ENCODE data around the gene TMEM174.
"Not testable (repeated sequence)": the region's sequence is repeated elsewhere in the genome, so short reads cannot be mapped to it uniquely, and the experiment has no call there.

TMEM174 gene

DNA sequence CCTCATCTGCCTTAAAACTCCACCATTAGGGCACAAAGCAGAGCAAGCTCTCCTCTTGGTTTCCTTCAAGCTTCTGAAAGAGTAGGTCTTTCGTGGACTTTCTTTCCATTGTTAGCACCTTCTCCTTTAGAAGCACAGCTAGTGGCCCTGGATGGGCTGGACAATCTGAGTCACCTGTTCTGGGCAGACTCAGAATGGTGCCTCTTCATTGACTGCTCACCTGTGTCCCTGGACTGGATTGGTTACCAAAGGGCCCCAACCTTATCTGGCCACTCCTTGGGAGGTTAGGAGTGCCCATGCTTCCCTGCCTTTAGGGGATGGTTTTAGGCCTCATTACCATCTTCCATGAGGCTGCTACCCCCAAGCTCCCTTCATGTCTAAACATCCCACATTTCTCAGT is 23.2 kb downstream of the TMEM174 start:
- no peak for DNase-seq (ENCODE audit: low read depth)

DNA sequence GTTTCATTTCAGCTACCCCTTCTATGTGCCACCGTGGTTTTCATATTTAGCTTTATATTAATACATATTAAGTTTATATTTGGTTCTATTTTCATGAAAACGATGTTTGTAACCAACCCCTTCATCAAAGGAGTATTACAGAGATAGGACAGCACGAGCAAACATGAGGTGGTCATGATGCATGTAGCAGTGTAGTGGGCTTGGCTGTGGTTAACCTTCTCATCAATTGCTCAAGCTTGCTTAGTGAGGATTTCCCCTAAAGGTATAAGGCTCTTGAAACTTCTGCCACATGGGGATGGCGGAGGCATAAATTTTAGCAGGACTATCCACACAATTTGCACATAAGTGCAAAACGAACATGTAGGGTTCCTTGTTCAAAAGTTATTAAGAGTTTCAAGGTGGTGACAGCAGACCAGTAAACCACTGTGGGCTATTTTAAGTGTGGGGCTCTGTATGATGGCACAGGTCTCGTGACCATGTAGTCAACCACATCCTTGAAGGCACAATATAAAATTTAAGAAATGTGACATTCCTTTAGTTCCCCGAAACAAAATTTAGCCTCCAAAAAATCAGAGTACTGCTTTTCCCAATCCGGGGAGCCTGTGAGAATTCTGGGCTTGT is 24.8 kb downstream of the TMEM174 start:
- no peak for DNase-seq (ENCODE audit: low read depth)

GRCh38 chr5:73198833-73199592 is 26.0 kb downstream of the TMEM174 start:
- no peak for DNase-seq (ENCODE audit: low read depth)

DNA sequence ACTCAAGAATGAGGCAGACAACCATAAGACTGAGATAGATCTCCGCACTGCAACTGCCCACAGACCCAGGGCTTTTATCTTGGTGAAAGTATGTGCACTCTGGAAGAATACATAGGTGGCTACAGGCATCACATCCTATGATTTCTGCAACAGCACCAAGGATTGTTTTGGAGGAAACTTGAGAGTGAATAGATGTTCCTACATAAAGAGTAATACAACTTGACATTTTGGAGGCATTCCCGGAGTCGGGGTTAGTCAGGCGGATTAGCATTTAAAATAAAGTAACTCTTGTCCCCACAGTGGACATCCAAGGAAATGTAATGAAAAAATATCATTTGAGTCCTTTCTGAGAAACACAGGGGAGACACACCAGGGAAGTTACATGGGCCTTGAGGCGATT is 26.7 kb downstream of the TMEM174 start:
- no peak for DNase-seq (ENCODE audit: low read depth)

DNA sequence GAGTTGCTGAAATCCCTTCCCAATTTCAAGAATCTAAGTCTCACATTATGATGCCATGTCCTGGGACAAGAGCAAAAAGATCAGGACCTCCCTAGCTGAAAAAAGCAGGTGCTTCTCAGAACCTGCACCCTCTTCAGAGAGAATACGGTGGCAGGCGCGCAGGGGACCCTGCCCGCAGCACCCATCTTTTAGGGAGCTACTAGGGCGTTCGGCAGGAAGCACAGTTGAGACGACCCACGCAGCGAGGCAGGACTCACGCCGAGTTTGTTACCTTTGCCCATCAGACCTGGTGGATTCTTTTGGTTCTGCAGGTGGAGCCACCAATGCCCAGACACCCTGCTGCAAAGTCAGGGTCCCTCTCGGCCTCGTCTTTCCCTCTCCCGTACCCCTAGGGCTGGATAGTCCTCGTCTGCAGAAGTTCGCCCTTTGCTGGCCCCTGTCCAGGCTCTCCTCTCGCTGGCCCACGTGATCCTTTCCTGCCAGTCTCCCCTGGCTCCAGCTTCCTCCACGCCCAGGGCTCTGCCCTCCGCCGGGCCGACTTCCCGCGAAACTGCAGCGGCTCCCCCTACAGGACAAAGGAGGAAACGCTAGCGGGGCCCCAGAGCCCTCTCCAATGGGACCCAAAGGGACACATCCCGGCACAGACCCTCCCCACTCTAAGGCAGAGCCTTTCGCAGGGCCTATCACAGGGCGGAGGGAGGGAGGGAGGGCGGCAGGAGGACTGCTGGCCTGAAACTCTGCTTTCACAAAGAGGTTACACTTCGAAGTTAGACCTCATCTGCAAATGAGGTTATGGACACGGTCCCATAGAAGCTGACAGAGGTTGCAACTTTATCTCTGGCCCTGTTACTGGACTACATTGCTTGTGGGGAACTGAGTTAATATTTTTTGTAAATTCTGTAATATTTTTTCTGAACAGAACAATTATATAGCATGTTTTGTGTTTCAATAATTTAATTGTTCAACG is 28.8 kb downstream of the TMEM174 start:
- peak; percentile 49 for DNase-seq (ENCODE audit: low read depth)

- DNase-seq (ENCODE audit: low read depth), result no peak
Measured at GRCh38 chr5:73204332-73204731, 31.3 kb downstream of the TMEM174 start.

DNA sequence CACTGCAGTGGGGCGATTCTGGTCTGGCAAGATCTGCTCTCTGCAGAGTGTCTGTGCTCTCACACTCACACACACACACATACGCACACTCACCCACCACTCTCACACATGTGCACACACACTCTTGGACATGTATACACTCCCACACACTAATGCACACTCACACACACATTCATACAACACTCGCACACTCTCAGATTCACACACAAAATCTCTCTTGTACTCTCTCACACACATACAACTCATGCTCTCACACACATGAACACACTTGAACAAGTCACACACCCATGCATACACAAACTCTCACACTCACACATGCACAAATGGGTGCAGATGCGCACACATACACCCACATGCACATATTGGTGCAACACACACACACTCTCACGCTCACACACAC is 31.7 kb downstream of the TMEM174 start:
- no peak for DNase-seq (ENCODE audit: low read depth)

- no peak for DNase-seq (ENCODE audit: low read depth)
Measured at GRCh38 chr5:73205305-73205704, 32.3 kb downstream of the TMEM174 start.

DNA sequence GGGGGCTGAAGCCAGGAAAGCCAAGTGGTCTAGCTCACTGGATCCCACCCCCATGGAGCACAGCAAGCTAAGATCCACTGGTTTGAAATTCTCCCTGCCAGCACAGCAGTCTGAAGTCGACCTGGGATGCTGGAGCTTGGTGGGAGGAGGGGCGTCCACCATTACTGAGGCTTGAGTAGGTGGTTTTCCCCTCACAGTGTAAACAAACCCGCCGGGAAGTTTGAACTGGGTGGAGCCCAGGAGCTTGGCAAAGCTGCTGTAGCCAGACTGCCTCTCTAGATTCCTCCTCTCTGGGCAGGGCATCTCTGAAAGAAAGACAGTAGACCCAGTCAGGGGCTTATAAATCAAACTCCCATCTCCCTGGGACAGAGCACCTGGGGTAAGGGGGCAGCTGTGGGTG is 34.2 kb downstream of the TMEM174 start:
- not testable (repeated sequence) for DNase-seq (ENCODE audit: low read depth)

DNA sequence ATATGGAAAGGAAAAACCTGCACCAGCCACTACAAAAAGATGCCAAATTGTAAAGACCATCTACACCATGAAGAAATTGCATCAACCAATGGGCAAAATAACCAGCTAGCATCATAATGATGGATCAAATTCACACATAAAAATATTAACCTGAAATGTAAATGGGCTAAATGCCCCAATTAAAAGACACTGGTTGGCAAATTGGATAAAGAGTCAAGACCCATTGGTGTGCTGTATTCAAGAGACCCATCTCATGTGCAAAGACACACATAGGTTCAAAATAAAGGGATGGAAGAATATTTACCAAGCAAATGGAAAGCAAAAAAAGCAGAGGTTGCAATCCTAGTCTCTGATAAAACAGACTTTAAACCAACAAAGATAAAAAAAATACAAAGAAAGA is 36.1 kb downstream of the TMEM174 start:
- DNase-seq (ENCODE audit: low read depth), result not testable (repeated sequence)

GRCh38 chr5:73212693-73213092 is 39.7 kb downstream of the TMEM174 start:
- not testable (repeated sequence) for DNase-seq (ENCODE audit: low read depth)

- DNase-seq (ENCODE audit: low read depth), result no peak
Measured at GRCh38 chr5:73213566-73213998, 40.6 kb downstream of the TMEM174 start.

DNA sequence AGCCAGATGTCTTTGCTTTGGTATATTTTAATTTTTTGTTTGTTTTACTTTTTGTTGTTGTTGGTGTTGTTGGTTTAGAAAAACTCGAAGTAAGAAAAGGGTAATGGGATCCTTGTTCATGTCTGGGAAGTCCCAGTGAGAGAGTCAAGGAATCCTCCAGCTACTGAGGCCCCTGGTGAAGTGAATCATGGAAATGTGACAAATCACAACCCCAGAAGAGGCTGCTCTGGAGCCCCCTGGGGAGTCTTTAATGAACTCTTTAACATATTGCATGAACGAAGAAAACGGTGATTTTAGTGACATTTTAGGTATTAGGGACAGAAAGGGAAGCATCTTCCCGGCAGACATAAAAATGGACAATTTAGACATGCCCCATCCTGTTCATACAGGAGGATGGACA is 41.3 kb downstream of the TMEM174 start:
- DNase-seq (ENCODE audit: low read depth), result no peak

DNA sequence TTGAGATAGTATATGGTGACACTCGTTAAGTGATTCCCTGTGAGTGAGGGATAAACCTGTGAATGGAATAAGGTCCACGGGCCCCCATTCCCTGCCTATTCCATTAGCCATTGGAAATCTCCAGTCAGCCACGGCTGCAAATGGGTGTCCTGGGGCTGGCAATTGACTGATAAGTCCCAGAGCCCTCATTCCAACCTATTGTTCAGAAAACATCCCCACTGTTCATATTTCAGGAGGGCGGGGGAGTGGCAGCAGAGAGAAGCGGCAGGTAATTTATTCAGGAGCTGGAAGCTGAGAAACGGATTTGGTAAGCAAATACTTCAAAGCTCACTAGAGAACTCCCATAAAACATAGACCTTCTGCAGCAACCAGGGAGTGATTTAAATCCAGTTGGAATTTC is 42.0 kb downstream of the TMEM174 start:
- DNase-seq (ENCODE audit: low read depth), result no peak

- DNase-seq (ENCODE audit: low read depth), result no peak
Measured at GRCh38 chr5:73215531-73215890, 42.5 kb downstream of the TMEM174 start.

GRCh38 chr5:73215891-73216610 is 43.1 kb downstream of the TMEM174 start:
- peak; percentile 32 for DNase-seq (ENCODE audit: low read depth)

- no peak for DNase-seq (ENCODE audit: low read depth)
Measured at GRCh38 chr5:73218552-73219171, 45.7 kb downstream of the TMEM174 start.

DNA sequence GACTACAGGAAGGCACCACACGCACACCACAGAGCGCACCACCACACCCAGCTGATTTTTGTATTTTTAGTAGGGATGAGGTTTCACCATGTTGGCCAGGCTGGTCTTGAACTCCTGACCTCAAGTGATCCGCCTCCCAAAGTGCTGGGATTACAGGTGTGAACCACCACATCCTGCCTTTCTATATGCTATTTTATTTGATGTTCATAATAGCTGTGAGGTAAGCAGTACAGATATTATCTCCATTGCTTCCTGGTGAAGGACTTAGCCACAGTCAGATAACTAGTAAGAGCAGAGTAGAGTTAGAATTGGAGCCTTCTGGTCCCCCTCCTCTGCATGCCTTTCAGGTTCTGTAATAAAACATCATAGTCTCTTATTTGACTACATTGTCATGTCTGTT is 46.3 kb downstream of the TMEM174 start:
- DNase-seq (ENCODE audit: low read depth), result not testable (repeated sequence)

- no peak for DNase-seq (ENCODE audit: low read depth)
Measured at GRCh38 chr5:73221161-73221560, 48.2 kb downstream of the TMEM174 start.

GRCh38 chr5:73221726-73222125 is 48.7 kb downstream of the TMEM174 start:
- DNase-seq (ENCODE audit: low read depth), result no peak

- no peak for DNase-seq (ENCODE audit: low read depth)
Measured at GRCh38 chr5:73222173-73222572, 49.2 kb downstream of the TMEM174 start.

Measured in stimulated activated CD8-positive, alpha-beta memory T cell treated with anti-CD3 and anti-CD28 coated beads, Interleukin-15, amount 100 ng/mL, for 1 hour (primary cell).